SHP77 (cell line): ENCODE data around the gene KCND3.

Source experiments
- DNase-seq, 2 experiments: peaks; one replicate each; lab custom pipeline; 2025; lab: John Stamatoyannopoulos, UW

The KCND3 gene

GRCh38 chr1:111729946-111730681, 259.4 kb downstream of the KCND3 start:
- no peak for DNase-seq

GRCh38 chr1:111729271-111729921, 260.1 kb downstream of the KCND3 start:
- no peak for DNase-seq

GRCh38 chr1:111727056-111727455, 262.4 kb downstream of the KCND3 start:
- no peak for DNase-seq

- DNase-seq: no peak
Observed at GRCh38 chr1:111725192-111725591, 264.3 kb downstream of the KCND3 start.

GRCh38 chr1:111723871-111724270, 265.6 kb downstream of the KCND3 start:
- DNase-seq: no peak

GRCh38 chr1:111723091-111723806, 266.2 kb downstream of the KCND3 start:
- no peak for DNase-seq

- no peak for DNase-seq
Observed at GRCh38 chr1:111720977-111721786, 268.3 kb downstream of the KCND3 start.
